Keratinocyte (primary cell): ENCODE results near the gene DESI2.

ENCODE experiments used
- EZH2 ChIP-seq: IDR thresholded peaks from one replicate; pipeline ENCODE4 v1.6.1; 2012; ENCODE audit warnings: inconsistent platforms, mild to moderate bottlenecking, low read length, moderate library complexity
- TF ChIP-seq, protein P1 (sequence below), 3 experiments: IDR thresholded peaks in 1 of 3; conservative IDR thresholded peaks in 1 of 3; optimal IDR thresholded peaks in 1 of 3; 2 replicates in 2 of 3; 3 replicates in 1 of 3; pipeline versions ENCODE3 to v1.5.1; 2011; ENCODE audit warnings: low read length in 3 of 3, mild to moderate bottlenecking in 3 of 3, moderate library complexity in 2 of 3, control low read depth in 1 of 3, inconsistent platforms in 1 of 3; ENCODE audit not compliant: insufficient read depth in 2 of 3; ENCODE audit errors: extremely low read depth in 1 of 3

DNA sequence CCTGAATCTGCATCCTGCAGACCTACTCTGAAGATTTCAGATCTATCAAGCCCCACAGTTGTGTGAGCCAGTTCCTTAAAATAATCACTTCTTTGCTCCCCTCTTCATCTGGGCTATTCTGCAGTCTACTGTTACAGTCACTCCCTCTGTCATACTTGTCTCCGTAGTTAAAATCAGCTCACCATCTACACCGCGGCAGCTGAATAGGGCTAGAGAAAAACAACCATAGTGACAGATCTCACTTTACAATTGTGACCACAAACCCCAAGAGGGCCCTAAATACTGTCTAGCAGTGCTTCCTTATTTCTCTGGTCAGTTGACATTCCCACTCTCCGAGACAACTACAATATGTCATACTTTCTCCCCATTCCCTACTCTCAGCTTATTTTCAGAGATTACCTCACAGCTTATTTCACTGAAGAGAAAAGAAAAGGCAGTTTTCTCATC lies 12.9 kb downstream of the DESI2 start:
- TF ChIP-seq, protein P1, sequence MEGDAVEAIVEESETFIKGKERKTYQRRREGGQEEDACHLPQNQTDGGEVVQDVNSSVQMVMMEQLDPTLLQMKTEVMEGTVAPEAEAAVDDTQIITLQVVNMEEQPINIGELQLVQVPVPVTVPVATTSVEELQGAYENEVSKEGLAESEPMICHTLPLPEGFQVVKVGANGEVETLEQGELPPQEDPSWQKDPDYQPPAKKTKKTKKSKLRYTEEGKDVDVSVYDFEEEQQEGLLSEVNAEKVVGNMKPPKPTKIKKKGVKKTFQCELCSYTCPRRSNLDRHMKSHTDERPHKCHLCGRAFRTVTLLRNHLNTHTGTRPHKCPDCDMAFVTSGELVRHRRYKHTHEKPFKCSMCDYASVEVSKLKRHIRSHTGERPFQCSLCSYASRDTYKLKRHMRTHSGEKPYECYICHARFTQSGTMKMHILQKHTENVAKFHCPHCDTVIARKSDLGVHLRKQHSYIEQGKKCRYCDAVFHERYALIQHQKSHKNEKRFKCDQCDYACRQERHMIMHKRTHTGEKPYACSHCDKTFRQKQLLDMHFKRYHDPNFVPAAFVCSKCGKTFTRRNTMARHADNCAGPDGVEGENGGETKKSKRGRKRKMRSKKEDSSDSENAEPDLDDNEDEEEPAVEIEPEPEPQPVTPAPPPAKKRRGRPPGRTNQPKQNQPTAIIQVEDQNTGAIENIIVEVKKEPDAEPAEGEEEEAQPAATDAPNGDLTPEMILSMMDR (optimal IDR thresholded peaks at IDR 0.05 in 1 of 3, IDR thresholded peaks at IDR 0.05 in 1 of 3, conservative IDR thresholded peaks at IDR 0.05 in 1 of 3; ENCODE audit: extremely low read depth in 1 of 3, insufficient read depth in 2 of 3, low read length in 3 of 3), result no peak
- TF ChIP-seq EZH2, result no peak
